Prostate gland (tissue), 2 donors: ENCODE data around the gene SPINK2. TPM values are rescaled to one million over a fixed set of nuclear protein-coding genes. Genes with fewer than 3 reads are reported as not detected.

Source experiments
- DNase-seq: peaks from one replicate; pipeline ENCODE4 v3.0.0-alpha.2; 2019; ENCODE audit warnings: low spot score
- H3K27ac ChIP-seq, 2 donors: fragments of 200-600 bp; sonication (generic); 2 replicates each; pipeline ENCODE4 v1.5.1; 2017 to 2019
- H3K27me3 ChIP-seq: fragments of 200-600 bp; sonication (generic); replicated peaks from 2 replicates; pipeline ENCODE4 v1.5.1; 2019; ENCODE audit not compliant: insufficient read depth
- H3K36me3 ChIP-seq, 2 donors: fragments of 200-600 bp; sonication (generic); 1 replicate in 1 of 2; 2 replicates in 1 of 2; pipeline versions ENCODE4 v1.5.1 to v1.8.1; 2017 to 2019
- H3K4me1 ChIP-seq: fragments of 200-600 bp; sonication (generic); replicated peaks from 2 replicates; pipeline ENCODE4 v1.5.1; 2019
- H3K4me3 ChIP-seq, 2 donors: fragments of 200-600 bp; sonication (generic); 2 replicates each; pipeline ENCODE4 v1.5.1; 2017 to 2019
- H3K9me3 ChIP-seq: fragments of 200-600 bp; sonication (generic); 2 replicates; pipeline ENCODE4 v1.5.1; 2017
- CTCF ChIP-seq, 4 experiments: fragments of 200-600 bp in 2 of 4; fragments of 450-650 bp in 2 of 4; sonication (generic) in 2 of 4; IDR thresholded peaks; 1 replicate in 3 of 4; 2 replicates in 1 of 4; pipeline ENCODE4 v1.5.1; 2016 to 2019; ENCODE audit warnings: antibody characterized with exemption in 4 of 4, mild to moderate bottlenecking in 2 of 4, moderate library complexity in 2 of 4
- POLR2A ChIP-seq: fragments of 450-650 bp; IDR thresholded peaks from one replicate; pipeline ENCODE4 v1.6.1; 2016; ENCODE audit warnings: antibody characterized with exemption, mild to moderate bottlenecking
- POLR2AphosphoS5 ChIP-seq: sonication (generic); formaldehyde crosslinking; IDR thresholded peaks from one replicate; pipeline ENCODE4 v1.6.1; 2017; ENCODE audit warnings: antibody characterized with exemption
- WGBS: methylation state at CpG from one replicate; pipeline ENCODE4 v1.1.5; 2018; 5-methylcytosine and 5-hydroxymethylcytosine counted together
- intact Hi-C: fragments of 100-400 bp; cut with DNase I; formaldehyde crosslinking; loops from one replicate; pipeline ENCODE4 v1.14.2; 2022
- total RNA-seq, 2 donors: library from RNA; depleted of rRNA; stranded (reverse); fragments of >200 nt; gene quantifications; one replicate each; pipeline ENCODE4 v1.1.0, GENCODE V29; 2016

SPINK2 gene
- total RNA-seq, 2 donors from 2014 or later = 53.4 TPM; not detected in 1

DNA sequence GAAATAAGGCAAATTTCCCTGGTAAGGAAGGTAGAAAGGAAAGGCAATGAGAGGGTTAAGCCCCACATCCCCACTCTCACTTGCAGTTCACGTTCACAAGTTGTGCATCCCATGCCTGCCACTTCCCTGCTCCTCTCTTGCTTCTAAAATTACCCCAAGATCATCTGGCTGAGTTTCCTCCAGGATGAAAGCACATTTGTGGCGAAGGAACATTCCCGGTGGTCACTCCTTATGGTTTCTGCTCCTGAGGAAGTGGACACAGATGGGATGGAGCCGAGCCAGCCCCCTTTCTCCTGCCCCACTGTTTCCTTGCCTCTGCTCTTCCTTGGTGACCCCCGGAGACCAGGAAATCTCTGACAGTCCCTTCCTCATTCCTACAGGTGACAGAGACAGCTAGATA is 37.5 kb downstream of the SPINK2 start:
- Histone ChIP-seq H3K27ac (no peak overlapping the region), H3K4me3 (no peak overlapping the region), H3K4me1 (no peaks in the 10 kb centered on the region), H3K9me3 (no peaks in the 10 kb centered on the region), H3K27me3 (no peaks in the 10 kb centered on the region), H3K36me3 (no peaks in the 10 kb centered on the region)
- WGBS = 56% methylated on average over 5 of the region's 5 CpGs
- TF ChIP-seq POLR2A (no peak), CTCF (IDR thresholded peaks at IDR 0.05) (no peak), POLR2AphosphoS5 (no peak)
- DNase-seq = no peak
- intact Hi-C loops = no loop called here

DNA sequence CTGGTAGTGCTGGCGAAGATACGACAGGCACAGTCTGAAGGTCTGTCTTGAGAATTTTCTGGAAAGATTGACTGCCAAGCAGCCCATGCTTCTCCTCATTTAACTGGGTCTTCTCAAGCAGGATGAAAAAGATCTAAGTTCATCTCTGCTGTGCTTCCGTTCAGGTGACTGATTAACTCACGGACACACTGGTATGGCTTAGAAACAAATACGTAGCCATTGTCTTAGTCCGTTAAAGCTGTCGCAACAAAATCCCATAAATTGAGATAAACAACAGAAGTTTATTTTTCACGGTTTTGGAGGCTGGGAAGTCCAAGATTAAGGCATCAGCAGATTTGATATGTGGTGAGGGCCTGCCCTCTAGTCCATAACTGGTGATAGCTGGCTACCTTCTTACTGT is 39.5 kb downstream of the SPINK2 start:
- Histone ChIP-seq H3K27me3 (no peaks in the 10 kb centered on the region), H3K27ac (no peak overlapping the region), H3K4me1 (no peaks in the 10 kb centered on the region), H3K4me3 (no peak overlapping the region), H3K36me3 (no peaks in the 10 kb centered on the region), H3K9me3 (no peaks in the 10 kb centered on the region)
- TF ChIP-seq POLR2AphosphoS5 (no peak), POLR2A (no peak), CTCF (IDR thresholded peaks at IDR 0.05) (no peak)
- DNase-seq = no peak
- intact Hi-C loops = no loop called here
- WGBS = 93% methylated on average over 8 of the region's 8 CpGs

- H3K4me1 ChIP-seq = no peaks in the 10 kb centered on the region
- no peak overlapping the region for H3K4me3 ChIP-seq
- no peaks in the 10 kb centered on the region for H3K36me3 ChIP-seq
- DNase-seq = no peak
- TF ChIP-seq POLR2A (no peak), POLR2AphosphoS5 (no peak), CTCF (IDR thresholded peaks at IDR 0.05) (no peak)
- intact Hi-C loops = no loop called here
- H3K27me3 ChIP-seq = no peaks in the 10 kb centered on the region
- WGBS = 95% methylated on average over 1 of the region's 1 CpG
- H3K9me3 ChIP-seq = no peaks in the 10 kb centered on the region
- H3K27ac ChIP-seq = no peak overlapping the region
These were observed 48.2 kb downstream of the SPINK2 start for GRCh38 chr4:56773346-56773745.

GRCh38 chr4:56772134-56772533 is 49.4 kb downstream of the SPINK2 start:
- 74% methylated on average over 2 of the region's 2 CpGs for WGBS
- no peaks in the 10 kb centered on the region for H3K36me3 ChIP-seq
- H3K27me3 ChIP-seq = no peaks in the 10 kb centered on the region
- no peaks in the 10 kb centered on the region for H3K4me1 ChIP-seq
- DNase-seq = no peak
- no peaks in the 10 kb centered on the region for H3K9me3 ChIP-seq
- H3K4me3 ChIP-seq = no peak overlapping the region
- intact Hi-C loops = no loop called here
- H3K27ac ChIP-seq = no peak overlapping the region
- no peak for TF ChIP-seq POLR2AphosphoS5
- TF ChIP-seq POLR2A = no peak

GRCh38 chr4:56768763-56769162 is 52.7 kb downstream of the SPINK2 start:
- 56% methylated on average over 4 of the region's 4 CpGs for WGBS
- TF ChIP-seq POLR2A (no peak), CTCF (IDR thresholded peaks at IDR 0.05) (no peak), POLR2AphosphoS5 (no peak)
- no peak for DNase-seq
- H3K27me3 ChIP-seq = no peaks in the 10 kb centered on the region
- H3K9me3 ChIP-seq = no peaks in the 10 kb centered on the region
- H3K27ac ChIP-seq = no peak overlapping the region
- no peaks in the 10 kb centered on the region for H3K36me3 ChIP-seq
- H3K4me1 ChIP-seq = no peaks in the 10 kb centered on the region
- intact Hi-C loops = no loop called here
- H3K4me3 ChIP-seq = no peak overlapping the region
